HepG2 (cell line): ENCODE measurements around the gene VANGL2. TPM values are rescaled to one million over a fixed set of nuclear protein-coding genes. Genes with fewer than 3 reads are reported as not detected.

Experiments used
- ATAC-seq: fragments of 200-7000 bp; cut with Tn5 transposase; 3 replicates; pipeline ENCODE4 v1.9.1; 2020; ENCODE audit warnings: mild to moderate bottlenecking, moderate library complexity
- BruUV-seq: library from RNA; stranded (reverse); fragments of 400-500 nt; replicated peaks from 2 replicates; lab custom pipeline; 2021; lab: Mats Ljungman, UMichigan
- CTCF ChIA-PET: fragments of 300-600 bp; formaldehyde crosslinking; extraction: SDS; loops from one replicate; lab custom pipeline; 2021; ENCODE audit warnings: low total read pairs, inconsistent platforms, low intra/inter-chr PET ratio; lab: Yijun Ruan, JAX
- POLR2A ChIA-PET: fragments of 350-600 bp; sonication (Branson Sonifier 250); formaldehyde crosslinking; loops from one replicate; lab custom pipeline; 2020; ENCODE audit warnings: antibody characterized with exemption, inconsistent platforms; lab: Yijun Ruan, JAX
- DNase-seq: peaks from one replicate; pipeline ENCODE4 v3.0.0-alpha.2; 2015; ENCODE audit warnings: low spot score
- FAIRE-seq: peaks from 3 replicates; lab custom pipeline; 2011; peaks lifted over from hg19 to GRCh38; lab: Jason Lieb, UNC
- H2AFZ ChIP-seq: one replicate; pipeline ENCODE4 v1.6.1; 2011; ENCODE audit warnings: low read length, inconsistent platforms
- H3K27ac ChIP-seq: fragments of 300-600 bp; 3 replicates; pipeline ENCODE4 v1.8.0; 2011; ENCODE audit warnings: mixed run types, mild to moderate bottlenecking, mixed read lengths, low read length, inconsistent platforms; ENCODE audit not compliant: insufficient read depth; ENCODE audit errors: extremely low read length
- H3K27me3 ChIP-seq, 2 experiments: fragments of 200-600 bp in 1 of 2; 2 replicates in 1 of 2; 3 replicates in 1 of 2; pipeline versions ENCODE4 v1.6.0 to v1.8.0; 2011; ENCODE audit warnings: low read length in 2 of 2, mild to moderate bottlenecking in 2 of 2, moderate library complexity in 2 of 2, inconsistent platforms in 1 of 2; ENCODE audit not compliant: insufficient read depth in 2 of 2, control insufficient read depth in 1 of 2
- H3K36me3 ChIP-seq, 2 experiments: fragments of 200-600 bp in 1 of 2; replicated peaks in 1 of 2; 2 replicates in 1 of 2; 3 replicates in 1 of 2; pipeline versions ENCODE4 v1.5.1 to v1.8.0; 2011; ENCODE audit warnings: low read length in 2 of 2, inconsistent platforms in 1 of 2; ENCODE audit not compliant: insufficient read depth in 2 of 2, control insufficient read depth in 1 of 2
- H3K4me1 ChIP-seq: 2 replicates; pipeline ENCODE4 v1.5.1; 2012; ENCODE audit warnings: low read length, inconsistent platforms; ENCODE audit not compliant: insufficient read depth
- H3K4me2 ChIP-seq: 2 replicates; pipeline ENCODE4 v1.6.0; 2011; ENCODE audit warnings: low read depth, low read length, inconsistent platforms
- H3K4me3 ChIP-seq, 3 experiments: fragments of 200-600 bp in 1 of 3; sonication (generic), shearing (Covaris generic) in 1 of 3; replicated peaks in 1 of 3; 2 replicates each; pipeline ENCODE4 v1.5.1; 2011 to 2016; ENCODE audit warnings: low read length in 3 of 3, inconsistent platforms in 2 of 3, low read depth in 2 of 3, mild to moderate bottlenecking in 2 of 3, control low read depth in 1 of 3, mixed read lengths in 1 of 3; ENCODE audit not compliant: insufficient read depth in 1 of 3
- H3K79me2 ChIP-seq: one replicate; pipeline ENCODE4 v1.6.1; 2011; ENCODE audit warnings: low read length, inconsistent platforms; ENCODE audit not compliant: insufficient read depth
- H3K9ac ChIP-seq: 2 replicates; pipeline ENCODE4 v1.6.0; 2011; ENCODE audit warnings: mild to moderate bottlenecking, low read depth, low read length, inconsistent platforms; ENCODE audit not compliant: insufficient read depth
- H3K9me3 ChIP-seq: 2 replicates; pipeline ENCODE4 v1.5.1; 2012; ENCODE audit warnings: mild to moderate bottlenecking, low read length
- H4K20me1 ChIP-seq: 2 replicates; pipeline ENCODE4 v1.6.0; 2011; ENCODE audit warnings: inconsistent platforms, mild to moderate bottlenecking, low read length, moderate library complexity; ENCODE audit not compliant: insufficient read depth
- SOX13 ChIP-seq, 3 experiments: fragments of 450-650 bp in 1 of 3; sonication (generic) in 1 of 3; formaldehyde crosslinking in 1 of 3; IDR thresholded peaks in 2 of 3; conservative IDR thresholded peaks in 1 of 3; 2 replicates each; pipeline versions ENCODE4 v1.5.0 to v1.6.1; 2016 to 2020; ENCODE audit warnings: antibody characterized with exemption in 1 of 3, mild to moderate bottlenecking in 1 of 3, missing compliant biosample characterization in 1 of 3, missing genetic modification reagents in 1 of 3, moderate library complexity in 1 of 3
- TARDBP ChIP-seq: sonication (generic); formaldehyde crosslinking; IDR thresholded peaks from 2 replicates; pipeline ENCODE4 v1.8.0; 2022; ENCODE audit warnings: mild to moderate bottlenecking, missing genetic modification reagents
- ZNF496 ChIP-seq: sonication (generic); formaldehyde crosslinking; IDR thresholded peaks from 2 replicates; pipeline ENCODE4 v1.8.1; 2023; ENCODE audit warnings: mild to moderate bottlenecking, moderate library complexity, missing genetic modification reagents; ENCODE audit not compliant: insufficient replicate concordance
- ZNF703 ChIP-seq: sonication (generic); formaldehyde crosslinking; IDR thresholded peaks from 2 replicates; pipeline ENCODE4 v1.5.1; 2020; ENCODE audit warnings: missing genetic modification reagents, mild to moderate bottlenecking, moderate library complexity, borderline replicate concordance
- WGBS: methylation state at CpG from one replicate; pipeline ENCODE4 v1.1.6; 2017; ENCODE audit warnings: low lambda C conversion rate; 5-methylcytosine and 5-hydroxymethylcytosine counted together
- in situ Hi-C: cut with HindIII; loops from 2 replicates; pipeline ENCODE4 v1.10.0; 2017; ENCODE audit warnings: low pct_unique_long_range_greater_than_20kb; ENCODE audit not compliant: extremely low pct_ligation_motif_present
- intact Hi-C: fragments of 100-400 bp; cut with micrococcal nuclease; formaldehyde crosslinking; loops from one replicate; pipeline ENCODE4 v1.10.0; 2022; ENCODE audit not compliant: unreplicated experiment
- polyA plus RNA-seq, 8 experiments: library from polyadenylated mRNA; depleted of rRNA in 3 of 8; stranded (reverse) in 7 of 8; unstranded in 1 of 8; fragments of >200 nt; fragmentation: Illumina TruSeq in 4 of 8; extraction: Trizol in 4 of 8; gene quantifications; 2 replicates each; pipeline versions ENCODE4 v1.2.1 to v1.2.3, GENCODE V29; 2011 to 2016; ENCODE audit warnings: low read depth in 4 of 8, missing spikeins in 1 of 8, mixed read lengths in 1 of 8; ENCODE audit not compliant: insufficient read depth in 1 of 8
- total RNA-seq, 5 experiments: library from RNA; depleted of rRNA; stranded (reverse); fragments of >200 nt; fragmentation: Illumina TruSeq; extraction: Trizol; gene quantifications; 2 replicates each; pipeline ENCODE4 v1.2.3, GENCODE V29; 2016; ENCODE audit warnings: low read depth in 1 of 5
- TF ChIP-seq, protein P1 (sequence below): sonication (generic); formaldehyde crosslinking; IDR thresholded peaks from 2 replicates; pipeline ENCODE4 v1.8.0; 2022; ENCODE audit warnings: low read depth, missing genetic modification reagents
- TF ChIP-seq, protein P2 (sequence below): sonication (generic); formaldehyde crosslinking; IDR thresholded peaks from 2 replicates; pipeline ENCODE4 v1.4.0; 2020; ENCODE audit warnings: missing genetic modification reagents
- TF ChIP-seq, protein P3 (sequence below): sonication (generic); formaldehyde crosslinking; conservative IDR thresholded peaks from 2 replicates; pipeline ENCODE4 v1.8.0; 2022; ENCODE audit warnings: missing genetic modification reagents

Gene VANGL2
- total and polyA plus RNA-seq, 2 of the 13 experiments (the other 11 are each of a cell fraction or from before 2014, with no cell fraction given): 0.09 TPM; not detected in 1

DNA sequence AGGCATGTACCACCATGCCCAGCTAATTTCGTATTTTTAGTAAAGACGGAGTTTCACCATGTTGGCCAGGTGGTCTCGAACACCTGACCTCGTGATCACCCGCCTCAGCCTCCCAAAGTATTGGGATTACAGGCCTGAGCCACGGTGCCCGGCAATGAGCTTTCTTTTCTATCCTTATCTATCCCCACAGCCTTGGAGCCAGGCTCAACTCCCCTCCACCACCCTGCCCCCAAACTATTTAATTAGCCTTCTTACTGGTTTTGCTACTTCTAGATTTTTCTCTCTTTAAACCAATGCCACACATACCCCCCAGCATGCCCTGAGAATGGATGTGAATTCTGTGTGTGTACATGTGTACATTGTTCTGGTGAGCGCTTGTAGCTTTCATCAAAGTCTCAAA lies 5.7 kb upstream of the VANGL2 start:
- DNase-seq: no peak
- in situ Hi-C loops: no loop called here

DNA sequence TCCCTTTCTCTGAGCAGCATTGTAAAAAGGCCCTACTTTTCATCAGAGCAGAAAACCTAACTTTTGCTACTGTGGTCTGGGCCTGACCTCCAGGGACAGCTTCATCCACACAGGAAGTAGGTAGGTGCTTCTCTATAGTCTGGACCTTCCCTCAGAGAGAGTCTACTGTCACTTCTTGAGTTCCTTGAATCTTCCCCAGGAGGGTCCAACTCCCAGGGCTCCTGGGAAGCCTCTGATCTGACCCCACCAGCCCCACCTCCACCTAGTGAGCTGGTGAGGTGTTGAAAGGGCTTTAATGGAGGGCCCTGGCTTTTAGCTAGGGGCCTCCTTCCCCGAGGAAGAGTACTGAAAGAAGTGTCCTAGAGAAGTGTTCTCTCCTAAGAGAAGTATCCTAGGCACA lies 2.7 kb upstream of the VANGL2 start:
- DNase-seq: no peak
- H4K20me1 ChIP-seq: no peaks in the 10 kb centered on the region
- in situ Hi-C loops (no loop called here), intact Hi-C loops (no loop called here)
- peaks cover 12 to 45% of the 10 kb centered on the region in 2 experiments for H3K27me3 ChIP-seq
- TF ChIP-seq, protein P1, sequence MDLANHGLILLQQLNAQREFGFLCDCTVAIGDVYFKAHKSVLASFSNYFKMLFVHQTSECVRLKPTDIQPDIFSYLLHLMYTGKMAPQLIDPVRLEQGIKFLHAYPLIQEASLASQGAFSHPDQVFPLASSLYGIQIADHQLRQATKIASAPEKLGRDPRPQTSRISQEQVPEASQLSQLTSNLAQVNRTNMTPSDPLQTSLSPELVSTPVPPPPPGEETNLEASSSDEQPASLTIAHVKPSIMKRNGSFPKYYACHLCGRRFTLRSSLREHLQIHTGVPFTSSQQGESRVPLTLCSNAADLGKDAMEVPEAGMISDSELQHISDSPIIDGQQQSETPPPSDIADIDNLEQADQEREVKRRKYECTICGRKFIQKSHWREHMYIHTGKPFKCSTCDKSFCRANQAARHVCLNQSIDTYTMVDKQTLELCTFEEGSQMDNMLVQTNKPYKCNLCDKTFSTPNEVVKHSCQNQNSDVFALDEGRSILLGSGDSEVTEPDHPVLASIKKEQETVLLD (CRISPR knock-in tag): no peak
- TF ChIP-seq SOX13 (IDR thresholded peaks at IDR 0.05): no peak
- TF ChIP-seq SOX13 (CRISPR knock-in tag; conservative IDR thresholded peaks at IDR 0.05 in 1 of 2, IDR thresholded peaks at IDR 0.05 in 1 of 2): no peak
- TF ChIP-seq, protein P2, sequence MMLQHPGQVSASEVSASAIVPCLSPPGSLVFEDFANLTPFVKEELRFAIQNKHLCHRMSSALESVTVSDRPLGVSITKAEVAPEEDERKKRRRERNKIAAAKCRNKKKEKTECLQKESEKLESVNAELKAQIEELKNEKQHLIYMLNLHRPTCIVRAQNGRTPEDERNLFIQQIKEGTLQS (CRISPR knock-in tag): no peak
- TF ChIP-seq ZNF496: no peak
- TF ChIP-seq TARDBP (CRISPR knock-in tag): no peak
- TF ChIP-seq ZNF703 (CRISPR knock-in tag): no peak
- H3K27ac ChIP-seq: no peak overlapping the region
- no peak for ATAC-seq
- ChIA-PET CTCF (no interaction called here), POLR2A (no interaction called here)
- no TSS peak for BruUV-seq
- H3K4me1 ChIP-seq: peaks cover 7% of the 10 kb centered on the region; the same call in 1 of the 2 replicates
- 6% methylated on average over 1 of the region's 1 CpG for WGBS
- no peaks in the 10 kb centered on the region for H3K9me3 ChIP-seq
- no peaks in the 10 kb centered on the region for H3K36me3 ChIP-seq
- no peak overlapping the region for H2AFZ ChIP-seq
- no peak overlapping the region for H3K4me2 ChIP-seq
- no peak overlapping the region for H3K4me3 ChIP-seq
- no peak for FAIRE-seq
- H3K79me2 ChIP-seq: no peaks in the 10 kb centered on the region
- no peak overlapping the region for H3K9ac ChIP-seq

More for the DNA sequence above, 5.7 kb upstream of the VANGL2 start:
- Histone ChIP-seq H3K4me3 (no peak overlapping the region), H3K36me3 (no peaks in the 10 kb centered on the region), H3K4me1 (no peaks in the 10 kb centered on the region), H3K79me2 (no peaks in the 10 kb centered on the region), H3K9ac (no peak overlapping the region), H2AFZ (no peak overlapping the region), H3K4me2 (no peak overlapping the region), H3K27me3 (peaks cover 0 to 19% of the 10 kb centered on the region in 2 experiments; a peak in 3 of 5 replicates), H4K20me1 (no peaks in the 10 kb centered on the region), H3K9me3 (no peaks in the 10 kb centered on the region), H3K27ac (no peak overlapping the region)
- ATAC-seq (no peak), FAIRE-seq (no peak)
- TF ChIP-seq, protein P3, sequence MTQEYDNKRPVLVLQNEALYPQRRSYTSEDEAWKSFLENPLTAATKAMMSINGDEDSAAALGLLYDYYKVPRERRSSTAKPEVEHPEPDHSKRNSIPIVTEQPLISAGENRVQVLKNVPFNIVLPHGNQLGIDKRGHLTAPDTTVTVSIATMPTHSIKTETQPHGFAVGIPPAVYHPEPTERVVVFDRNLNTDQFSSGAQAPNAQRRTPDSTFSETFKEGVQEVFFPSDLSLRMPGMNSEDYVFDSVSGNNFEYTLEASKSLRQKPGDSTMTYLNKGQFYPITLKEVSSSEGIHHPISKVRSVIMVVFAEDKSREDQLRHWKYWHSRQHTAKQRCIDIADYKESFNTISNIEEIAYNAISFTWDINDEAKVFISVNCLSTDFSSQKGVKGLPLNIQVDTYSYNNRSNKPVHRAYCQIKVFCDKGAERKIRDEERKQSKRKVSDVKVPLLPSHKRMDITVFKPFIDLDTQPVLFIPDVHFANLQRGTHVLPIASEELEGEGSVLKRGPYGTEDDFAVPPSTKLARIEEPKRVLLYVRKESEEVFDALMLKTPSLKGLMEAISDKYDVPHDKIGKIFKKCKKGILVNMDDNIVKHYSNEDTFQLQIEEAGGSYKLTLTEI (CRISPR knock-in tag): no peak
- ChIA-PET CTCF (no interaction called here), POLR2A (no interaction called here)
- 22% methylated on average over 8 of the region's 8 CpGs for WGBS
- intact Hi-C loops: no loop called here
- no TSS peak for BruUV-seq
